WTC11 (cell line): ENCODE data around the gene USP20. TPM values are rescaled to one million over a fixed set of nuclear protein-coding genes. Genes with fewer than 3 reads are reported as not detected.

ENCODE experiments used
- ATAC-seq: fragments of 200-7000 bp; cut with Tn5 transposase; 2 replicates; pipeline ENCODE4 v1.10.0; 2021; ENCODE audit warnings: mild to moderate bottlenecking, moderate library complexity
- CTCF ChIA-PET: fragments of 300-600 bp; sonication (Branson Sonifier 250); formaldehyde crosslinking; loops from one replicate; lab custom pipeline; 2021; ENCODE audit warnings: antibody characterized with exemption; lab: Charles Lee
- POLR2A ChIA-PET: fragments of 350-600 bp; sonication (Branson Sonifier 250); formaldehyde crosslinking; loops from one replicate; lab custom pipeline; 2021; ENCODE audit warnings: antibody characterized with exemption; lab: Charles Lee
- DNase-seq: peaks from one replicate; pipeline ENCODE4 v3.0.0; 2021; ENCODE audit warnings: low spot score
- H3K27ac Mint-ChIP-seq: 2 replicates; pipeline ENCODE4 v1.8.0; 2021; ENCODE audit warnings: mixed read lengths
- H3K27me3 Mint-ChIP-seq: 2 replicates; pipeline ENCODE4 v1.8.0; 2021; ENCODE audit warnings: low read depth, mild to moderate bottlenecking, moderate library complexity, mixed read lengths
- H3K36me3 Mint-ChIP-seq: 2 replicates; pipeline ENCODE4 v1.8.0; 2021; ENCODE audit warnings: mixed read lengths
- H3K4me1 Mint-ChIP-seq: 2 replicates; pipeline ENCODE4 v1.8.0; 2022; ENCODE audit warnings: mixed read lengths
- H3K4me3 Mint-ChIP-seq: 2 replicates; pipeline ENCODE4 v1.8.0; 2021; ENCODE audit warnings: mild to moderate bottlenecking, moderate library complexity, mixed read lengths
- H3K9me3 Mint-ChIP-seq: 2 replicates; pipeline ENCODE4 v1.8.0; 2021; ENCODE audit warnings: mixed read lengths
- ATF1 ChIP-seq: sonication (generic); formaldehyde crosslinking; IDR thresholded peaks from 2 replicates; pipeline ENCODE4 v1.8.1; 2023; ENCODE audit warnings: mild to moderate bottlenecking, moderate library complexity, missing genetic modification reagents
- CBFB ChIP-seq: sonication (generic); formaldehyde crosslinking; IDR thresholded peaks from 2 replicates; pipeline ENCODE4 v1.8.1; 2022; ENCODE audit warnings: mild to moderate bottlenecking, low read depth, missing genetic modification reagents
- CTCF ChIP-seq: fragments of 200-600 bp; IDR thresholded peaks from 2 replicates; pipeline ENCODE4 v1.8.0; 2022; ENCODE audit warnings: antibody characterized with exemption
- ELF4 ChIP-seq: sonication (generic); formaldehyde crosslinking; IDR thresholded peaks from 2 replicates; pipeline ENCODE4 v1.8.1; 2022; ENCODE audit warnings: low read depth, mild to moderate bottlenecking, moderate library complexity, missing genetic modification reagents
- ERG ChIP-seq: fragments of 250-450 bp; sonication (Bioruptor Pico); IDR thresholded peaks from 2 replicates; pipeline ENCODE4 v1.8.0; 2021; ENCODE audit warnings: mild to moderate bottlenecking
- FOXJ3 ChIP-seq: sonication (generic); formaldehyde crosslinking; IDR thresholded peaks from 2 replicates; pipeline ENCODE4 v1.9.0; 2021; ENCODE audit warnings: missing genetic modification reagents, mild to moderate bottlenecking, borderline replicate concordance
- FOXP1 ChIP-seq: sonication (generic); formaldehyde crosslinking; IDR thresholded peaks from 2 replicates; pipeline ENCODE4 v1.8.0; 2022; ENCODE audit warnings: missing genetic modification reagents, mild to moderate bottlenecking, moderate library complexity, borderline replicate concordance
- GTF2I ChIP-seq: fragments of 250-450 bp; sonication (Bioruptor Pico); conservative IDR thresholded peaks from 2 replicates; pipeline ENCODE4 v1.4.0; 2021; ENCODE audit warnings: mild to moderate bottlenecking
- IRF1 ChIP-seq: sonication (generic); formaldehyde crosslinking; IDR thresholded peaks from 2 replicates; pipeline ENCODE4 v1.8.0; 2023; ENCODE audit warnings: missing genetic modification reagents
- MAX ChIP-seq: sonication (generic); formaldehyde crosslinking; IDR thresholded peaks from 2 replicates; pipeline ENCODE4 v1.8.0; 2022; ENCODE audit warnings: mild to moderate bottlenecking, missing genetic modification reagents
- MXD4 ChIP-seq: fragments of 250-450 bp; sonication (Bioruptor Pico); IDR thresholded peaks from 2 replicates; pipeline ENCODE4 v1.8.0; 2021; ENCODE audit warnings: mild to moderate bottlenecking, moderate library complexity, borderline replicate concordance
- PRDM15 ChIP-seq: sonication (generic); formaldehyde crosslinking; IDR thresholded peaks from 2 replicates; pipeline ENCODE4 v1.8.0; 2022; ENCODE audit warnings: missing genetic modification reagents
- PRRX2 ChIP-seq: fragments of 250-450 bp; sonication (Bioruptor Pico); IDR thresholded peaks from 2 replicates; pipeline ENCODE4 v1.8.0; 2021; ENCODE audit warnings: mild to moderate bottlenecking
- RORB ChIP-seq: fragments of 250-450 bp; sonication (Bioruptor Pico); IDR thresholded peaks from 2 replicates; pipeline ENCODE4 v1.9.0; 2021; ENCODE audit warnings: mild to moderate bottlenecking
- SMAD4 ChIP-seq: sonication (generic); formaldehyde crosslinking; IDR thresholded peaks from 2 replicates; pipeline ENCODE4 v1.8.0; 2022; ENCODE audit warnings: mild to moderate bottlenecking, missing genetic modification reagents
- SP1 ChIP-seq: sonication (generic); formaldehyde crosslinking; conservative IDR thresholded peaks from 2 replicates; pipeline ENCODE4 v1.8.1; 2022; ENCODE audit warnings: missing genetic modification reagents
- ZNF121 ChIP-seq: sonication (generic); formaldehyde crosslinking; IDR thresholded peaks from 2 replicates; pipeline ENCODE4 v1.8.0; 2023; ENCODE audit warnings: missing genetic modification reagents
- ZNF396 ChIP-seq: fragments of 250-450 bp; sonication (Bioruptor Pico); IDR thresholded peaks from 2 replicates; pipeline ENCODE4 v1.8.0; 2021; ENCODE audit warnings: mild to moderate bottlenecking, moderate library complexity, borderline replicate concordance
- ZNF416 ChIP-seq: fragments of 250-450 bp; sonication (Bioruptor Pico); IDR thresholded peaks from 2 replicates; pipeline ENCODE4 v1.9.0; 2021; ENCODE audit warnings: mild to moderate bottlenecking, inconsistent platforms
- total RNA-seq: library from RNA; stranded (reverse); gene quantifications from 3 replicates; pipeline ENCODE4 v1.2.3, GENCODE V29; 2021

USP20 gene
- total RNA-seq, 1 experiment from 2014 or later = 29.3 TPM

GRCh38 chr9:129806061-129806460 lies 29.2 kb upstream of the USP20 start:
- CTCF ChIA-PET = no interaction called here
- Mint-ChIP-seq H3K4me3 (no peak overlapping the region), H3K36me3 (peaks cover 44% of the 10 kb centered on the region), H3K9me3 (no peaks in the 10 kb centered on the region), H3K27me3 (no peaks in the 10 kb centered on the region), H3K4me1 (peaks cover 9% of the 10 kb centered on the region), H3K27ac (no peak overlapping the region)
- POLR2A ChIA-PET = no interaction called here
- TF ChIP-seq GTF2I (CRISPR knock-in tag) = no peak
- no peak for TF ChIP-seq ERG (CRISPR knock-in tag)
- no peak for TF ChIP-seq MXD4
- no peak for TF ChIP-seq FOXJ3 (CRISPR knock-in tag)
- no peak for TF ChIP-seq IRF1 (CRISPR knock-in tag)
- TF ChIP-seq SMAD4 (CRISPR knock-in tag) = no peak
- TF ChIP-seq RORB (CRISPR knock-in tag) = no peak
- no peak for TF ChIP-seq ZNF396 (CRISPR knock-in tag)
- DNase-seq (no peak), ATAC-seq (no peak)

GRCh38 chr9:129809346-129809745 lies 25.9 kb upstream of the USP20 start:
- ChIA-PET POLR2A (no interaction called here), CTCF (interaction anchor here (0.5 to 1.5 kb wide), 3 partner anchors 14 to 72 kb away, joined by 3 to 4 read pairs (median 4); no protein-coding TSS in a partner anchor)
- no peaks in the 10 kb centered on the region for H3K27me3 Mint-ChIP-seq
- peaks cover 57% of the 10 kb centered on the region for H3K36me3 Mint-ChIP-seq
- no peak overlapping the region for H3K4me3 Mint-ChIP-seq
- no peak overlapping the region for H3K27ac Mint-ChIP-seq
- H3K4me1 Mint-ChIP-seq = peaks cover 3% of the 10 kb centered on the region
- TF ChIP-seq PRDM15 (CRISPR knock-in tag) = no peak
- no peak for TF ChIP-seq CBFB (CRISPR knock-in tag)
- TF ChIP-seq FOXP1 = no peak
- no peak for TF ChIP-seq MXD4
- TF ChIP-seq ZNF121 (CRISPR knock-in tag) = no peak
- TF ChIP-seq MAX = no peak
- no peak for DNase-seq
- no peaks in the 10 kb centered on the region for H3K9me3 Mint-ChIP-seq
- no peak for ATAC-seq

- 0 out of 2 replicates have a peak overlapping the region, but pooled peaks have one; percentile 66 for H3K27ac Mint-ChIP-seq
- POLR2A ChIA-PET = no interaction called here
- H3K4me1 Mint-ChIP-seq = 0 out of 2 replicates have a peak, but pooled peaks cover 3% of the 10 kb centered on the region
- no peaks in the 10 kb centered on the region for H3K9me3 Mint-ChIP-seq
- TF ChIP-seq PRRX2 (no peak), PRDM15 (CRISPR knock-in tag) (no peak), CTCF (no peak), ELF4 (CRISPR knock-in tag) (no peak), ZNF416 (no peak), GTF2I (CRISPR knock-in tag) (no peak), ATF1 (CRISPR knock-in tag) (no peak), SP1 (CRISPR knock-in tag) (no peak), ERG (CRISPR knock-in tag) (no peak)
- ATAC-seq (no peak), DNase-seq (no peak)
- no peak overlapping the region for H3K4me3 Mint-ChIP-seq
- H3K36me3 Mint-ChIP-seq = peaks cover 60% of the 10 kb centered on the region
- H3K27me3 Mint-ChIP-seq = no peaks in the 10 kb centered on the region
- CTCF ChIA-PET = interaction anchor here (1.0 kb wide), 1 partner anchor 26 kb away, joined by 4 read pairs; no protein-coding TSS in a partner anchor
Measured at GRCh38 chr9:129810116-129810515, 25.1 kb upstream of the USP20 start.
